ENCODE data around the gene OR8B4. TPM values are rescaled to one million over a fixed set of nuclear protein-coding genes. Genes with fewer than 3 reads are reported as not detected.

The OR8B4 gene, protein sequence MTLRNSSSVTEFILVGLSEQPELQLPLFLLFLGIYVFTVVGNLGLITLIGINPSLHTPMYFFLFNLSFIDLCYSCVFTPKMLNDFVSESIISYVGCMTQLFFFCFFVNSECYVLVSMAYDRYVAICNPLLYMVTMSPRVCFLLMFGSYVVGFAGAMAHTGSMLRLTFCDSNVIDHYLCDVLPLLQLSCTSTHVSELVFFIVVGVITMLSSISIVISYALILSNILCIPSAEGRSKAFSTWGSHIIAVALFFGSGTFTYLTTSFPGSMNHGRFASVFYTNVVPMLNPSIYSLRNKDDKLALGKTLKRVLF
- not detected in 2 replicates for total RNA-seq

DNA sequence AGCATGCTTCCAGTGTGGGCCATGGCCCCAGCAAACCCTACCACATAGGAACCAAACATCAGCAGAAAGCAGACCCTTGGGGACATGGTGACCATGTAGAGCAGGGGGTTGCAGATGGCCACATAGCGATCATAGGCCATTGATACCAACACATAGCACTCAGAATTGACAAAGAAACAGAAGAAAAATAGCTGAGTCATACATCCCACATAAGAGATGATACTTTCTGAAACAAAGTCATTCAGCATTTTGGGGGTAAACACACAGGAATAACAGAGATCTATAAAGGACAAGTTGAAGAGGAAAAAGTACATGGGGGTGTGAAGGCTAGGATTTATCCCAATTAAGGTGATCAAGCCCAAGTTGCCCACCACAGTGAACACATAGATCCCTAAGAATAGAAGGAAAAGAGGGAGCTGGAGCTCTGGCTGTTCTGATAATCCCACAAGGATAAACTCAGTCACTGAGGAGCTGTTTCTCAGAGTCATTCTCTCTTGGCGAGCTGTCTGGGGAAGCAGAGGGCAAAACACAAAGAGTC is at the start of gene OR8B4:
TSS of gene OR8B4 (minus strand) at position 488 of the 538 bp plus-strand sequence. CDS start at position 488, 0 bp downstream.
- H3K4me3 ChIP-seq (ENCODE audit: low read depth, low read length), result no peak within 1 kb of the TSS
- TF ChIP-seq, protein P1, sequence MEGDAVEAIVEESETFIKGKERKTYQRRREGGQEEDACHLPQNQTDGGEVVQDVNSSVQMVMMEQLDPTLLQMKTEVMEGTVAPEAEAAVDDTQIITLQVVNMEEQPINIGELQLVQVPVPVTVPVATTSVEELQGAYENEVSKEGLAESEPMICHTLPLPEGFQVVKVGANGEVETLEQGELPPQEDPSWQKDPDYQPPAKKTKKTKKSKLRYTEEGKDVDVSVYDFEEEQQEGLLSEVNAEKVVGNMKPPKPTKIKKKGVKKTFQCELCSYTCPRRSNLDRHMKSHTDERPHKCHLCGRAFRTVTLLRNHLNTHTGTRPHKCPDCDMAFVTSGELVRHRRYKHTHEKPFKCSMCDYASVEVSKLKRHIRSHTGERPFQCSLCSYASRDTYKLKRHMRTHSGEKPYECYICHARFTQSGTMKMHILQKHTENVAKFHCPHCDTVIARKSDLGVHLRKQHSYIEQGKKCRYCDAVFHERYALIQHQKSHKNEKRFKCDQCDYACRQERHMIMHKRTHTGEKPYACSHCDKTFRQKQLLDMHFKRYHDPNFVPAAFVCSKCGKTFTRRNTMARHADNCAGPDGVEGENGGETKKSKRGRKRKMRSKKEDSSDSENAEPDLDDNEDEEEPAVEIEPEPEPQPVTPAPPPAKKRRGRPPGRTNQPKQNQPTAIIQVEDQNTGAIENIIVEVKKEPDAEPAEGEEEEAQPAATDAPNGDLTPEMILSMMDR (IDR thresholded peaks at IDR 0.05; ENCODE audit: insufficient read depth, low read depth, low read length), result no peak
- DNase-seq (ENCODE audit: low read depth), result no peak

DNA sequence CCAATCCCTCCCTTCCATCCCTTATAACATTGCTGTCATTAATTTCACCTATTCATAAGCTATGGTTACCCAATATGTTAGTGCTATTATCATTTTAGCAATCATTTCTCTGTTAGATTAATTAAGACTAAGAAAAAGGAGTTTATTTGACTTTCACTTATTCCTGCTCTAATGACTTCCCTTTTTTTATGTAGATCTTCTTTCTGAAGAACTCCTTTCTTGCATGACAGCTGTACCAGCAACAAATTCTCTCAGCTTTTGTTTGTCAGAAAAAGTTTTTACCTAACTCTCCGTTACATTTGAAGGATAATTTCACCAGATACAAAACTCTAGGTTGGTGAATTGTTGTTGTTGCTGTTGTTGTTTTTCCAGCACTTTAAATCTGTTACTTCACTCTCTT is 49.4 kb upstream of the OR8B4 start:
- TF ChIP-seq, protein P1 (IDR thresholded peaks at IDR 0.05; ENCODE audit: insufficient read depth, low read depth, low read length), result no peak
- DNase-seq (ENCODE audit: low read depth), result no peak
- no peak overlapping the region for H3K4me3 ChIP-seq (ENCODE audit: low read depth, low read length)

DNA sequence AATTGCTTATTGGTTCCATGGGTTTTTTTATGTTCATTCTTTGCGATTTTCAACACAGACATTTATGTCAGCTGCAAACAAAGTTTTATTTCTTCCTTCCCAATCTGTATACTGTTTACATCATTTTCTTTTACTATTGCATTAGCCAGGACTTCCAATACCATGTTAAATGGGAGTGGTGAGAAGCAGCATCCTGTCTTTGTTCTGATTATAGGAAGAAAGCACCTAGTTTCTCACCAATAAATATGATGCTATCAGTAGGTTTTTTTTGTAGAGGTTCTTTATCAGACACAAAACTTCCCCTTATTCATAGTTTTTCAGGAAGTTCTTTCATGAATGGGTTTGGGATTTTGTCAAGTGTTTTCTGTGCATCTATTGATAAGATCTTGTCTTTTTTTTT is 48.8 kb upstream of the OR8B4 start:
- no peak overlapping the region for H3K4me3 ChIP-seq (ENCODE audit: low read depth, low read length)
- DNase-seq (ENCODE audit: low read depth), result no peak
- TF ChIP-seq, protein P1 (IDR thresholded peaks at IDR 0.05; ENCODE audit: insufficient read depth, low read depth, low read length), result no peak

DNA sequence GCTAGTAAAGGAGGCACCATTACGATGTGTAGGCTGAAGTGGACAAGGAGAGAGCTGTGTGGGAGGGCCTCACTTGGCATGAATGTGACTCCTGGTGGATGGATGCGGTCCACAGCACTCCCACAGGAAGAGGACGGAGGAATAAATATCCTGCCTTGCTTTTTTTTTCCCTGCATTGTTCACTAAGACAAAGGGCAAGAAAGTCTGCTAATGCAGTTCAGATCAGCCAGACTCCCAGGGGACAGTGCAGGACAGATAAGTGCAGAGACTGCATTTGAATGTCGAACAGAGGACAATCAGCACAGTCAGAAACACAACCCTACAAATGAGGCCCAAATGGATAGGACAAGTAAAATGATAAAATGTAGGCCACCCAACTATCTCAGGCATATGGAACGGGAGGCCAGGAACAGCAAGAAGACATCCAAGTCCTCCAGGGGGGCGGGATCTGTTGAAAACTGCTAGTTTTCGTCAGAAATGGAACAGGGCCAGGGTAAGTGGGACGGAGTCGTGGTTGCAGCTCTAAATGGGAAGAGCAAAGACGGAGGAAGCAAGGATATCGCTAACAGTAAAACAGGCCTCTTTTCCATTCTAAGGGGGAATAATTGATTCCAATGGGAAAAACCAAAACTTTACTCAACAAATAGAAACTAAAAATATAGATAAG is 46.0 kb upstream of the OR8B4 start:
- TF ChIP-seq, protein P1 (IDR thresholded peaks at IDR 0.05; ENCODE audit: insufficient read depth, low read depth, low read length), result no peak
- H3K4me3 ChIP-seq (ENCODE audit: low read depth, low read length), result no peak overlapping the region
- no peak for DNase-seq (ENCODE audit: low read depth)

DNA sequence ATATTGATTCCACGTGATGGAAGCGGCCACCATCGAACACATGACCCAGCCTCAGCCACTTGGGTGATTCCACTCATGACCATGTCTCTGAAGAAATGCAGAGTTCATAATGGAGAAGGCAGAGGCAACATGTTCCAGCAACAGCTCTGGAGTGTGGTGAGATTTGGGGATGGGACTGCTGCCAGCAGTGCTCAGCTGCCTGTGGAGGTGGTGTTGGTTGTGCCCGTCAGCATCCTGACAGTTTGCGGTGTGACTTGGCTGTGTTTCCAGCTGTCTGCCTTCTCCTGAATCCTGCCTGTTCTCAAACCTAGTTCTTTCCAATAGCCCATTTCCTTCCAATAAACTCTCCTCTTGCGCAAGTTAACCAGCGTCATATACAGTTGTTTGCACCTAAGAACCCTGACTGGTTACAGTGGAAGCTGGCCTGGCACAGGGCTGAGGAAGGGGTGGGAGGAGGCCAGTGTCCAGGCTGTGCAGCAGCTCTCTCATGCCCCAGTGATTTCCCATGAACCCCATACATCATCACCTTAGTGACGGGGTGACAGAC is 42.8 kb upstream of the OR8B4 start:
- H3K4me3 ChIP-seq (ENCODE audit: low read depth, low read length), result no peak overlapping the region
- DNase-seq (ENCODE audit: low read depth), result peak; percentile 24
- TF ChIP-seq, protein P1 (IDR thresholded peaks at IDR 0.05; ENCODE audit: insufficient read depth, low read depth, low read length), result no peak

DNA sequence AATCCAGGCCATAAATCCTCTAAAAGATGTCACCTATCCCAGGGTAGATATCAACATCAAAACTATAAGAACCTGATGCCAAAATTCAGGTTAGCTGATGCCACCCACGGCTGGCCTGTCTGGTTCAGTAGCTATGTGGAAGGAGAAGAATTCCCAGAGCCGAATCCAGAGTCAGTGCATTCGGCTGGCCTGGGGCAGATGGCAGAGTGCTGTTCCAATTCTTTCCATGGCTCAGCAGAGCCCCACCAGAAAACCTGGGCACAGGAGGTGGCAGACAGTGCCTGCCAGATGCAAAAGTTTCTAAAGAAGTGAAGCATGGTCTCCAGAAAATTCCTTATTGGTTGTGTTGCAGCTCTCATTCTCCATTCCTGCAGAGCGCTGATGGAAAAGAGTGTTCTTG is 40.7 kb upstream of the OR8B4 start:
- no peak for DNase-seq (ENCODE audit: low read depth)
- H3K4me3 ChIP-seq (ENCODE audit: low read depth, low read length), result no peak overlapping the region
- TF ChIP-seq, protein P1 (IDR thresholded peaks at IDR 0.05; ENCODE audit: insufficient read depth, low read depth, low read length), result no peak
